ENCODE results near the gene MEIOSIN. TPM values are rescaled to one million over a fixed set of nuclear protein-coding genes. Genes with fewer than 3 reads are reported as not detected.

Gene MEIOSIN
- total RNA-seq, 2 experiments from 2014 or later, result not detected

- Histone ChIP-seq H3K4me2 (ENCODE audit: low read length) (no peak overlapping the region), H2AFZ (ENCODE audit: low read length) (no peak overlapping the region), H3K27ac (ENCODE audit: low read depth, low read length, poor library complexity, severe bottlenecking) (no peak overlapping the region), H3K79me2 (ENCODE audit: insufficient read depth, low read depth, low read length) (no peaks in the 10 kb centered on the region), H3K9me3 (ENCODE audit: low read length) (no peaks in the 10 kb centered on the region), H3K4me3 (ENCODE audit: low read depth, low read length, poor library complexity, severe bottlenecking) (no peak overlapping the region), H3K4me1 (ENCODE audit: insufficient read depth, low read length, poor library complexity, severe bottlenecking) (peaks cover 3% of the 10 kb centered on the region), H3K36me3 (ENCODE audit: insufficient read depth, low read length) (no peaks in the 10 kb centered on the region), H3K9me2 (ENCODE audit: insufficient read depth, low read length) (no peaks in the 10 kb centered on the region), H4K20me1 (ENCODE audit: insufficient read depth, low read length) (no peaks in the 10 kb centered on the region)
- intact Hi-C loops (cut with micrococcal nuclease; ENCODE audit: unreplicated experiment), result no loop called here
- BruUV-seq (replicated peaks), result no TSS peak
- TF ChIP-seq CTCF (conservative IDR thresholded peaks at IDR 0.05; ENCODE audit: low read length) (no peak), EZH2phosphoT487 (IDR thresholded peaks at IDR 0.05; ENCODE audit: borderline replicate concordance, low read depth, low read length) (no peak)
- ChIA-PET CTCF (ENCODE audit: unreplicated experiment) (no interaction called here), POLR2A (no interaction called here)
- no peak for DNase-seq (ENCODE audit: low spot score)
Measured at GRCh38 chr19:45757695-45758094, 24.5 kb downstream of the MEIOSIN start.

DNA sequence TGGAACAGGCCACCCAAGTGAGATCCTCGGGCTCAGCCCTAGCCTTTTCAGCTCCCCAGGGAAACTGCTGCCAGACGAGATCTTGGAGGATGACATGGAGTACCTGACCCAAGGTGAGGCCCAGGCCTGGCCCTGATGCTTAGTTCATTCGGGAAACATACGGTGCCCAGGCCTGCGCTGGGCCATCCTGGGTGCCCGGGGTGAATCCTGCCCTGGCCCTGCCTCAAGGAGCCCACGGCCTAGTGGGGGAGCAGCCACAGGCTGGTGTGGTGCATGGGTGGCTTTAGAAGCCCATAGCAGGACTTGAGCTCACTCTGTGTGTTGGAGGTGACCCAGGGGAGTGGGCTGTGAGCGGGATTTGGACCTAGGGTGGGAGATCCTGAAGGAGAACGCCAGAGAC is 25.7 kb downstream of the MEIOSIN start:
- Histone ChIP-seq H3K4me2 (ENCODE audit: low read length) (no peak overlapping the region), H3K4me1 (ENCODE audit: insufficient read depth, low read length, poor library complexity, severe bottlenecking) (no peaks in the 10 kb centered on the region), H3K79me2 (ENCODE audit: insufficient read depth, low read depth, low read length) (no peaks in the 10 kb centered on the region), H3K9me2 (ENCODE audit: insufficient read depth, low read length) (no peaks in the 10 kb centered on the region), H3K4me3 (ENCODE audit: low read depth, low read length, poor library complexity, severe bottlenecking) (no peak overlapping the region), H3K36me3 (ENCODE audit: insufficient read depth, low read length) (no peaks in the 10 kb centered on the region), H4K20me1 (ENCODE audit: insufficient read depth, low read length) (no peaks in the 10 kb centered on the region), H3K27ac (ENCODE audit: low read depth, low read length, poor library complexity, severe bottlenecking) (no peak overlapping the region), H2AFZ (ENCODE audit: low read length) (no peak overlapping the region), H3K9me3 (ENCODE audit: low read length) (no peaks in the 10 kb centered on the region)
- BruUV-seq (replicated peaks), result no TSS peak
- CTCF ChIA-PET (ENCODE audit: unreplicated experiment), result no interaction called here
- POLR2A ChIA-PET, result no interaction called here
- no peak for DNase-seq (ENCODE audit: low spot score)
- TF ChIP-seq EZH2phosphoT487 (IDR thresholded peaks at IDR 0.05; ENCODE audit: borderline replicate concordance, low read depth, low read length) (no peak), CTCF (conservative IDR thresholded peaks at IDR 0.05; ENCODE audit: low read length) (no peak)
- intact Hi-C loops (cut with micrococcal nuclease; ENCODE audit: unreplicated experiment), result no loop called here

DNA sequence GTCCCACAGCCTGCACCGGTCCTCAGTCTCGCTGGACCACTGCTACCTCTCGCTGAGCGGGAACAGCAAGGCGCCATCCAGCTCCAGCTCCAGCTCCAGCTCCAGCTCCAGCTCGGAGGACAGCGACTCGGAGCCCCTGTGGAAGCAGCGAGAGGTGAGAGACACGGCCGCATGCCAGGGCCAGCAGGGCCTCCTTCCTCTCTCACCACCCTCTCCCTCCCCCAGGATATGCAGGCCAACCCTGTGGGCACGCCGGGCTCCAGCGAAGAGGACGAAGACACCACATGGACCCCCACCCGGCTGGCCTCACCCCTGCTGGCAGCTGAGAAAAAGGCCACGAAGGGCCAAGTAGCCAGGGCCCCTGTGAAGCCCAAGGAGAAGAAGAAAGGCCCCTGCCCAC is 28.5 kb downstream of the MEIOSIN start:
- POLR2A ChIA-PET, result no interaction called here

More for the DNA sequence above, 28.5 kb downstream of the MEIOSIN start:
- Histone ChIP-seq H3K27ac (ENCODE audit: low read depth, low read length, poor library complexity, severe bottlenecking) (no peak overlapping the region), H2AFZ (ENCODE audit: low read length) (no peak overlapping the region), H3K9me2 (ENCODE audit: insufficient read depth, low read length) (no peaks in the 10 kb centered on the region), H3K4me1 (ENCODE audit: insufficient read depth, low read length, poor library complexity, severe bottlenecking) (no peaks in the 10 kb centered on the region), H3K9me3 (ENCODE audit: low read length) (no peaks in the 10 kb centered on the region), H3K4me2 (ENCODE audit: low read length) (no peak overlapping the region), H4K20me1 (ENCODE audit: insufficient read depth, low read length) (no peaks in the 10 kb centered on the region), H3K79me2 (ENCODE audit: insufficient read depth, low read depth, low read length) (no peaks in the 10 kb centered on the region), H3K4me3 (ENCODE audit: low read depth, low read length, poor library complexity, severe bottlenecking) (no peak overlapping the region), H3K36me3 (ENCODE audit: insufficient read depth, low read length) (no peaks in the 10 kb centered on the region)
- TF ChIP-seq EZH2phosphoT487 (IDR thresholded peaks at IDR 0.05; ENCODE audit: borderline replicate concordance, low read depth, low read length), result no peak
- TF ChIP-seq CTCF (conservative IDR thresholded peaks at IDR 0.05; ENCODE audit: low read length), result no peak
- CTCF ChIA-PET (ENCODE audit: unreplicated experiment), result no interaction called here
- intact Hi-C loops (cut with micrococcal nuclease; ENCODE audit: unreplicated experiment), result no loop called here
- no peak for DNase-seq (ENCODE audit: low spot score)
- BruUV-seq (replicated peaks), result no TSS peak

Data from OCI-LY7 (cell line).